ENCODE data around the gene TMEM204. TPM values are rescaled to one million over a fixed set of nuclear protein-coding genes. Genes with fewer than 3 reads are reported as not detected.

The TMEM204 gene
- total RNA-seq, 1 donor from 2014 or later = 2.8 TPM

DNA sequence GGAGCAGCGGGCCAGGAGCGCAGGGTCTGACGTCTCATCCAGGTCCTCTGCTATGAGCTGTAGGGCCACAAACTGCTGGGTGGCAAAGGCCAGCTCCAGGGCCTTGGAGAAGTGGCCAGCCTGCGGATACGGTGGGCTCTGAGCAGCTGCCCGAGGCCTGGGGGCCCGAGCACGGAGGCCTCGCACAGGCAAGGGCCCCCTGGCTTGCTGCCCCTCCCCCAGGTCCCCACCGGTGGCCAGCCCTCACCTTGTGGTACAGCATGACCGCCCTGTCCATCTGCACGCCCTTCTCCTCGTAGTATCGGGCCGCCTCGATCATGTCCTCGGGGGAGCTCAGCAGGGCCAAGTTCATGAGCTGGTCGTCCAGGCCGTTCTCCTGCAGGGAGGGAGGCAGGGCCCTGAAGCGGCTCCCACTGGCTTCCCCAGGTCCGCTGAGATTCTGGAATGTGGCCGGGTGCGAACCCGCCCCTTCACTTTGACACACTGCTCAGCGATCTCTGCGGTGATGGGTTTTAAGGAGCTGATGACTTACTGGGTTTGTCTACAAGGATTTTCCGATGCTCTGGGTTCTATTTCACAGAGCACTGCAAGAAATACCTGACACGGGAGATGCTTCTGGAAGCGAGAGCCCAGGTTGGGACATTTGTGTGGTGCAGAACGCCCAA is 9.8 kb upstream of the TMEM204 start:
- no peak for ATAC-seq

GRCh38 chr16:1524366-1524765 is 9.1 kb upstream of the TMEM204 start:
- no peak for ATAC-seq

DNA sequence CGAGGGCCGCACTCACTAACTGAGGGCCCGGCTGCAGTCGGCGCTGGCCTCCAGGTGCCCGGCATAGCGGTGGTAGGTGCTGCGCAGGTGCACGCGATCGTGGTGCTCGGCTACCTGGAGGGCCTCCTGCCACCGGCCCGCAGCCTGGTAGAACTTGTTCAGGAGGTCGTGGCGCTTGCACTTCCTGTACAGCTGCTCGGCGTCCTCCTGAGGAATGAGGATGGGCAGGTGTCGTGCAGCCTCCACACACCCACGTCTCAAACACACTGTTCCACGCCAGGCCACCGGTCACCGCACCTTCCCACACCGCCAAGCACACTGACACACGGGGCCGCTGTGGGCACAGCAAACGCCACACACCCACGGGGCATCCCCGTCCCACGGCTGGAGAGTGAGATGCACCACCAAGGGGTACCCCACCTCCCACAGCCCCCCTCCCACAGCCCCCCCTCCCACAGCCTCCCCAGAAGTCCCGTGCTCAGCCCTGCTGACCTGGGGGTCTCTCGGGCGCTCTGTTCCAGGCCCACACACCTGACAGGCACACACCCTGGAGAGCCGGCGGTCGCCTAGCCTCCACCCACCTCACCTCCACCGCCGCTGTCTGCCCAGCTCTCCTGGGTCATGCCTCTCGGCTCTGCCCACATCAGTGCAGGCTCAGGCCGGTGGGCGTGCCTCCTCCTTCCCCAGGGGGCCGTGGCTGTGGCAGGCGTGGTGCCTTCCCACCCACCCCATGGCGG is 7.4 kb upstream of the TMEM204 start:
- peak; percentile 21 for ATAC-seq

- ATAC-seq = no peak
Measured at GRCh38 chr16:1526608-1527555, 6.6 kb upstream of the TMEM204 start.

GRCh38 chr16:1527836-1528811 is 5.3 kb upstream of the TMEM204 start:
- no peak for ATAC-seq

- ATAC-seq = no peak
Measured at GRCh38 chr16:1528921-1529537, 4.4 kb upstream of the TMEM204 start.

DNA sequence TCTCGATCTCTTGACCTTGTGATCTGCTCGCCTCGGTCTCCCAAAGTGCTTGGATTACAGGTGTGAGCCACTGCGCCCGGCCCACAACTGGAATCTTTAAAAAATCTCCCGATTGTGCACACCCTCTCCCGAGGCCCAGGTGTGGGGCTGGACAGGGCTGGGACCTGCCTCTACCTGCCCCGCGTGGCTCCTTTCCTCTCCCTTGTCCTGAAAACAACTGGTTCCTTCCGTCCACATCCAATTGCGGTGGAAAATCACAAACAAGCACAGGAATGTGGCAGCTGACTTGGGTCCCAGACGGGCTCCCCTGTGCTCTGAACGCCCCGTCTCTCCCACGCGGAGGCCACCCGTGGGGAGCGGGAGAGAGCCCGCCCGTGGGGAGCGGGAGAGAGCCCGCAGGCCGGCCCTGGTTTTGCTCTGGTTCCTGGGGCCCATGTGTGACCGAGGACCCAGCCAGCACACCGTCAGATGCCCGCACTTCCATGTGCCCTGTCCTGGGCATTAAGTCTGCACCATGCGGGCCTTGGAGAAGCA is 3.0 kb upstream of the TMEM204 start:
- ATAC-seq = peak; percentile 64

DNA sequence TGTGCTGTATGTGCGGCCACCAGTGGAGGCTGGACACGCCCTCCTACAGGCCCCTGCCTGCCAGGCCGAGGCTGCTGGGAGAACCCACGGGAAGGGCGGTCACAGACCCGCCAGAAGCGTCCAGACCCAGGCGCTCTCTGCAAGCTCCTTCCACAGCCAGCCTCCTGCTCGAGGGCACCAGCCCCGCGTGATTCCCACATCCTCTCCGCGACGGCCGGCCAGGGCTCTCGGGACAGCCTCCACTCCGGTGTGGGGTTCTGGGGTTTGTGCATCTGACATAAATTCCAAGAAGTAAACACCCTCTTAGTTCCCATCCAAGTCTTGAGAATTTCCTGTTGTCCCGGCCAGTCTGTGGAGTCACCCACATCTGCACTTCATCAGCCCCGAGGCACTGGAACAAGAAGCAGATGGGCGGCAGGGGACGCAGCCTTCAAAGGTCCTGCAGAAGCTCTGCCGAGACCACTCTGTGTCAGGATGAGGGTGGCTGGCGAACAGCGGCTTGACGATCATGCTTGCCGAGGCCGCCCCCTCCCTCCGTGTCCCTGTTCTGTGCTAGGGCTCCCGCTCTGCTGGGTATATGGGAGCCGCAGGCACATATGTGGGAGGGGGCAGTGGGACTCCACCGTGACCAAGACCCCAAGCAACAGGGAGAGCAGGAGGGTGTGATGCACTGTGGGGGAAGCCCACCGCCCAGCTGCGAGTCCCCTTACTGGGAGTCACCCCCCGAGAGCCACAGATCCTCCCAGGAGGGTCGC is 2.4 kb upstream of the TMEM204 start:
- peak; percentile 42 for ATAC-seq

DNA sequence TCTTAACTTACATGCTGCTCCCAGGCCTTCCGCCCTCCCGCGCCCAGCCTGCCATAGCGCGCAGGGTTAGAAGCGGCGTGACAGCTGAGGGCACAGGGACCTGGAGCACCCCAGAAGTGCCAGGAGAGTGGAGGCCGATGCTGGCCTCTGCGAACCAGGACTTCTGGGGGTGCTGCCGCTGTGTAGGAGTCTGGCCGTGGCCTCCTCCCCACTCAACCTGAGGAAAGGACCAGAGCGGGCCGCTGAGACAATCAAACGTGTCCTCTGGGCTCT is 1.9 kb upstream of the TMEM204 start:
- no peak for ATAC-seq

DNA sequence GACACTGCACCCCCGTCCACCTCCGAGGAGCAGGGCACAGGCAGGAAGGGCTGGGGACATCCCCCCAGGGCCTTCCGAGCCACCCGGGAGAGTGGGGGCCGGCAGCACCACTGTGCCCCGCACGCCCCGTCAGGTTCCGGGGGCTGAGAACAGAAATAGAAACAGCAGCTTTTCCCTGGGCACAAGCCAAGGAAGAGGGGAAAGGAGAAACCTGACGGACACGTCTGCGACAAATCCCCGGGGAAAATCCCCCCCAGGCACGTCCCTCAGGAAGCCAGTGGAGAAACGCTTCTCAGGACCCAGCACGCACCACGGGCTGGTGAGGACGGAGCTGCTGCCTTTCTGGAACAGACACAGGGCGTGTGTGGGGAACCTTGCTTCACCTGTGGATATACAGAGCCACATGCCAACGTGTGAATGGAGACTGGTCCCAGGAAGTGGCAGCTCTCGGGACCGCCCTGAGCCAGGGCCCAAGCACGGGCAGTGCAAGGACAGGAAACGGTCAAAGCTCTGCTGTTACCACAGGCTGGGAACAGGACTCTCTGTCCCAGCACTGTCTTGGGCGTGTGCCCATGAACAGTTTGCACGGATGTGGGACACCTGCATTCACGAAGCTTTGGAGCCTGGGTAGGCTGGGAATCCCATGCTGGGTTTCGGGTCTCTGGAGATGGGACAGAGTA is 1.2 kb upstream of the TMEM204 start:
- peak; percentile 24 for ATAC-seq

- ATAC-seq = no peak
Measured at GRCh38 chr16:1532771-1533170, 695 bp upstream of the TMEM204 start.

DNA sequence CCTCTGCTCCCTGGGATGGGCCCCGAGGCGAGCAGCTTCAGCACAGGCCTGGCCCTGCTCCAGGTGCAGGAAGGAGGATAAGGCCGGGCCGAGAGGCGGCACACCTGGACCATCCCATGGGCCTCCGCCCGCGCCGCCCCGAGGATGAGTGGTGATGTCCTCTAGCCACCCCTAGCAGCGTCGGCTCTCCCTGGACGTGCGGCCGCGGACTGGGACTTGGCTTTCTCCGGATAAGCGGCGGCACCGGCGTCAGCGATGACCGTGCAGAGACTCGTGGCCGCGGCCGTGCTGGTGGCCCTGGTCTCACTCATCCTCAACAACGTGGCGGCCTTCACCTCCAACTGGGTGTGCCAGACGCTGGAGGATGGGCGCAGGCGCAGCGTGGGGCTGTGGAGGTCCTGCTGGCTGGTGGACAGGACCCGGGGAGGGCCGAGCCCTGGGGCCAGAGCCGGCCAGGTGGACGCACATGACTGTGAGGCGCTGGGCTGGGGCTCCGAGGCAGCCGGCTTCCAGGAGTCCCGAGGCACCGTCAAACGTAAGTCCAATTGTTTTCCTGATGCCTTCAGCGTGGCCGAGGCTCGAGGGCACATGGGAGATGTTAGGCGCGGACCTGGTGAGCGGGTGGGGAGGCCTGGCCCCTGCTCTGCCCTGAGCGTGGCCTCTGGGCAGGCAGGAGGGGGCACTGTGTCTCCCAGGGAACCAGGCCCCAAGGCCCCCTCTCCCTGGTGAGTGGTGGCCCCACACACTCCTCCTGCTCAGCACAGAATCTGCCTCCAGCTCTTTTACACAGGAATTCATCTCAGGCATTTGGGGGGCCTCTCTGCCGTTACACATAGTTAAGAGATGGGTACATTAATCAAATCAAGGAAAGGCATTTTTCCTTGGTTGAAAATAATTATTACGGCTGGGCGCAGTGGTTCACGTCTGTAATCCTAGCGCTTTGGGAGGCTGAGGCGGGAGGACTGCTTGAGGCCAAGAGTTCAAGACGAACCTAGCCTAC is 855 bp downstream of the TMEM204 start:
- no peak for ATAC-seq

GRCh38 chr16:1535391-1536291 is 2.2 kb downstream of the TMEM204 start:
- ATAC-seq = no peak

DNA sequence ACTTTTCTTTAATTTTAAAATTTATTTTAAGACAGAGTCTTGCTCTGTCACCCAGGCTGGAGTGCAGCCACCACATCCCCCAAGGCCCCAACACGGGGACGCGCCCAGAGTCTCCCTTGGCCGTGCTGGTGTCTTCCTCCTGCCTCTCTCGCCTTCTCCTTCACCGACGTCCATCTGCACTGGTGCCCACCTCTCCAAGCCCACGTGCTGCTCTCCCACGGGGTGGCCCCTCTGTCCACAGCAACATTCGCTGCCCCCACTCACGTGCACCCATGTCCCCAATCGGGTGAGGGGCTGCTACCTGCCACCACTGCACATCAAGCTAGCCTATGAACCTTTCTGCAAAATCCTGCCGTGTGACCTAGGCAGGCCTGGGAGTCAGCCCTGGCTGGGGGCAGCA is 3.1 kb downstream of the TMEM204 start:
- no peak for ATAC-seq

DNA sequence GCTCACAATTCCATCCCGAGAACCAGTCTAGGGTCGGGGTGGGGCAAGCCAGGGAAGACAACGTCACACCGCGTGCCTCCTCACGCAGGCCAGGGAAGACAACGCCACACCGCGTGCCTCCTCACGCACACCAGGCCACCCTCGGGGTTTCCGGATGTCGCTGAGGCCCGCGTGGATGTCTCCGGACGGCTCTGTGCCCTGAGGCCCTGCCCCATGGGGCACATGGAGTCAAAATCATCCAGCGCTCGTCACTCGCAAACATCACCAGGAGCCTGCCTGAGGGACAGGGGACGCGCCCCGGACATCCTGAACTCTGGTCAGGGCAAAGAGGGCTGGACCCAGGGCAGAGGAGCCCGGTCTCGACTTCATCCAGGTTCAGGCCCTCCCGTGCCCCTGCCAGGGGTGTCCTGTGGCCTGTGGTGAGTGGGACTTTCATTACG is 3.7 kb downstream of the TMEM204 start:
- no peak for ATAC-seq

DNA sequence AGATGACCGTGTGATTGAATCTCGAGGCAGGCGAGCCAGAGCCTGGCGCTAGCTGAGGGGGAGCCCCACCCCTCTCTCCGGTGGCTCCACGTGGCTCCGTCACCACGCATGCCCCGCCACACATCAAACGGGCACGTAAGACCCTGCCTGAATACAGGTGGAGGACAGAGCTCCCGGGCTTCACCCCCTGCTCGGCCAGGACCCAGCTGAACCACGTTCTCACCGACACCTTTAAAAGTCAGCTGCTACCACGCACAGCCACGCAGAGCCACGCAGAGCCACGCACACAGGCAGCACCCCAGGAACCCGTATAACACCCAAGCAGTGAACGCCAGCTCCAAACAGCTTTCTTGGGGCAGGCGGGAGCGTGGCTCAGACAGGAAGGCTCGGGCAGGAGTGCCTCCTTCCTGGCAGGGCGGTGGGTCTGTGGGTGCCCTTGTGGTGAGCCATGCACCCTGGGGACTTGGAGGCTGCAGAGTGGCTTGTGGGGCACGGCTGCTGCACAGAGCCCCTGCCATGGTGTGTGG is 4.4 kb downstream of the TMEM204 start:
- no peak for ATAC-seq

- no peak for ATAC-seq
Measured at GRCh38 chr16:1538804-1539520, 5.5 kb downstream of the TMEM204 start.

Measured in esophagus mucosa (tissue), 1 donor.